ENCODE results near the gene PLEKHD1.

The PLEKHD1 gene

GRCh38 chr14:69519204-69520100 lies 34.9 kb downstream of the PLEKHD1 start:
- no peak for DNase-seq

- no peak for DNase-seq
These were observed 37.5 kb downstream of the PLEKHD1 start for GRCh38 chr14:69522026-69522425.

- DNase-seq, result no peak
These were observed 41.4 kb downstream of the PLEKHD1 start for GRCh38 chr14:69525896-69526295.

GRCh38 chr14:69527635-69528034 lies 43.1 kb downstream of the PLEKHD1 start:
- no peak for DNase-seq

- no peak for DNase-seq
These were observed 43.6 kb downstream of the PLEKHD1 start for GRCh38 chr14:69528143-69528542.

GRCh38 chr14:69528930-69529329 lies 44.4 kb downstream of the PLEKHD1 start:
- DNase-seq, result no peak

GRCh38 chr14:69529563-69529962 lies 45.0 kb downstream of the PLEKHD1 start:
- no peak for DNase-seq

GRCh38 chr14:69530095-69530494 lies 45.6 kb downstream of the PLEKHD1 start:
- DNase-seq, result no peak

- DNase-seq, result no peak
These were observed 46.6 kb downstream of the PLEKHD1 start for GRCh38 chr14:69531135-69531534.

GRCh38 chr14:69532561-69533340 lies 48.2 kb downstream of the PLEKHD1 start:
- DNase-seq, result no peak

- no peak for DNase-seq
These were observed 50.8 kb downstream of the PLEKHD1 start for GRCh38 chr14:69535230-69535848.

- no peak for DNase-seq
These were observed 52.4 kb downstream of the PLEKHD1 start for GRCh38 chr14:69536971-69537370.

- no peak for DNase-seq
These were observed 53.4 kb downstream of the PLEKHD1 start for GRCh38 chr14:69537900-69538299.

- DNase-seq, result no peak
These were observed 54.2 kb downstream of the PLEKHD1 start for GRCh38 chr14:69538766-69539165.

- no peak for DNase-seq
These were observed 55.3 kb downstream of the PLEKHD1 start for GRCh38 chr14:69539631-69540410.

- no peak for DNase-seq
These were observed 56.3 kb downstream of the PLEKHD1 start for GRCh38 chr14:69540654-69541335.

GRCh38 chr14:69542311-69542710 lies 57.8 kb downstream of the PLEKHD1 start:
- DNase-seq, result no peak

- peak; percentile 54 for DNase-seq
These were observed 59.0 kb downstream of the PLEKHD1 start for GRCh38 chr14:69543341-69544115.

GRCh38 chr14:69547701-69548348 lies 63.3 kb downstream of the PLEKHD1 start:
- DNase-seq, result peak; percentile 54

- no peak for DNase-seq
These were observed 64.0 kb downstream of the PLEKHD1 start for GRCh38 chr14:69548566-69548965.

GRCh38 chr14:69551511-69551910 lies 67.0 kb downstream of the PLEKHD1 start:
- no peak for DNase-seq
